Subcutaneous adipose tissue (tissue), 4 donors: ENCODE measurements around the gene IQCN. TPM values are rescaled to one million over a fixed set of nuclear protein-coding genes. Genes with fewer than 3 reads are reported as not detected.

Experiments
- total RNA-seq, 4 donors: library from RNA; depleted of rRNA; stranded (reverse); fragments of >200 nt; gene quantifications; one replicate each; pipeline ENCODE4 v1.1.0, GENCODE V29; 2016
- TF ChIP-seq, protein P1 (sequence below): fragments of 450-650 bp; IDR thresholded peaks from one replicate; pipeline ENCODE4 v1.5.1; 2016; ENCODE audit warnings: low read depth, mild to moderate bottlenecking, control low read depth, antibody characterized with exemption, moderate library complexity

Gene IQCN
- total RNA-seq, 4 donors from 2014 or later, result 1.3 to 7.9 (median 3.0) TPM

DNA sequence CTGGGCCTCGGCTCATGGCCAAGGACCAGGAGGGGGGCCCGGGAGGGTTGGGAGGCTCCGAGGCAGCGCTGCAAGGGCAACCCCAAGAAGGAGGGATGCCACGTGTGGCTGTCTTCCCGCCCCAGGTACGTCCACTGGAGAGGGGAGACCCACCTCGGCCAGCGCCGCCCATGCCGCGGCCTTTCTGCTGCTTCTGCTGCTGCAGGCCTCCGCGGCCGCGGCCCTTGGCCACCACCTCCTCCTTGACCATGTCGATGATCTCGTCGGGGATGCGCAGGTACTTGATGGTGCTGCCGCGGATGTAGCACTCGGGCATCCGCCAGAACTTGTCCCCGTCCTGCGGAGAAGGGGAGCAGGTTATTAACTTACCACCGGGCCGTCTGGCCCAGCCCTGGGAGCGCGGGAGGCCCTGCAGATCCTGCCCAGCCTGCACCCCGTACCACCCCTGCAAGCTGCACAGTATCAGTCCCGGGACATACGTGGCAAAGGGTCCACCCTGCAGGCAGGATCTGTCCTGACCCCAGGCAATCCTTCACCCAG lies 35.3 kb upstream of the IQCN start:
- TF ChIP-seq, protein P1, sequence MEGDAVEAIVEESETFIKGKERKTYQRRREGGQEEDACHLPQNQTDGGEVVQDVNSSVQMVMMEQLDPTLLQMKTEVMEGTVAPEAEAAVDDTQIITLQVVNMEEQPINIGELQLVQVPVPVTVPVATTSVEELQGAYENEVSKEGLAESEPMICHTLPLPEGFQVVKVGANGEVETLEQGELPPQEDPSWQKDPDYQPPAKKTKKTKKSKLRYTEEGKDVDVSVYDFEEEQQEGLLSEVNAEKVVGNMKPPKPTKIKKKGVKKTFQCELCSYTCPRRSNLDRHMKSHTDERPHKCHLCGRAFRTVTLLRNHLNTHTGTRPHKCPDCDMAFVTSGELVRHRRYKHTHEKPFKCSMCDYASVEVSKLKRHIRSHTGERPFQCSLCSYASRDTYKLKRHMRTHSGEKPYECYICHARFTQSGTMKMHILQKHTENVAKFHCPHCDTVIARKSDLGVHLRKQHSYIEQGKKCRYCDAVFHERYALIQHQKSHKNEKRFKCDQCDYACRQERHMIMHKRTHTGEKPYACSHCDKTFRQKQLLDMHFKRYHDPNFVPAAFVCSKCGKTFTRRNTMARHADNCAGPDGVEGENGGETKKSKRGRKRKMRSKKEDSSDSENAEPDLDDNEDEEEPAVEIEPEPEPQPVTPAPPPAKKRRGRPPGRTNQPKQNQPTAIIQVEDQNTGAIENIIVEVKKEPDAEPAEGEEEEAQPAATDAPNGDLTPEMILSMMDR, result no peak

DNA sequence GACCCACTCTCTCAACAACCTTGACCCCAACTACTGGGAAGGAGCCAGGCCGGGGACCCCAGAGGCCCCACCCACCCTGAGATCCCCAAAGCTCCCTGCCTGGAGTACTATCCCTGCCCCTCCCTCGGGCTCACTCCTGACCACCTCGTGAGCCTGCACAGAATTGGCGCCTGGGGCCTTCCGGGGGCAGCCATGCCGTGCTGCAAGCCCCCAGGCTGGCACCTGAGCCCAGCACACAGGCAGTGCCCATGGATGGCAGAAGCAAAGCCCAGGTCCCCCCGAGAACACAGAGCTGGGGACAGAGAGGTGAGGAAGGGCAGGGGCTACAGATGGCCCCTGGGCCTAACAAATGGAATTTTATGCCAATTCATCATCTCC lies 34.7 kb upstream of the IQCN start:
- TF ChIP-seq, protein P1, result no peak

DNA sequence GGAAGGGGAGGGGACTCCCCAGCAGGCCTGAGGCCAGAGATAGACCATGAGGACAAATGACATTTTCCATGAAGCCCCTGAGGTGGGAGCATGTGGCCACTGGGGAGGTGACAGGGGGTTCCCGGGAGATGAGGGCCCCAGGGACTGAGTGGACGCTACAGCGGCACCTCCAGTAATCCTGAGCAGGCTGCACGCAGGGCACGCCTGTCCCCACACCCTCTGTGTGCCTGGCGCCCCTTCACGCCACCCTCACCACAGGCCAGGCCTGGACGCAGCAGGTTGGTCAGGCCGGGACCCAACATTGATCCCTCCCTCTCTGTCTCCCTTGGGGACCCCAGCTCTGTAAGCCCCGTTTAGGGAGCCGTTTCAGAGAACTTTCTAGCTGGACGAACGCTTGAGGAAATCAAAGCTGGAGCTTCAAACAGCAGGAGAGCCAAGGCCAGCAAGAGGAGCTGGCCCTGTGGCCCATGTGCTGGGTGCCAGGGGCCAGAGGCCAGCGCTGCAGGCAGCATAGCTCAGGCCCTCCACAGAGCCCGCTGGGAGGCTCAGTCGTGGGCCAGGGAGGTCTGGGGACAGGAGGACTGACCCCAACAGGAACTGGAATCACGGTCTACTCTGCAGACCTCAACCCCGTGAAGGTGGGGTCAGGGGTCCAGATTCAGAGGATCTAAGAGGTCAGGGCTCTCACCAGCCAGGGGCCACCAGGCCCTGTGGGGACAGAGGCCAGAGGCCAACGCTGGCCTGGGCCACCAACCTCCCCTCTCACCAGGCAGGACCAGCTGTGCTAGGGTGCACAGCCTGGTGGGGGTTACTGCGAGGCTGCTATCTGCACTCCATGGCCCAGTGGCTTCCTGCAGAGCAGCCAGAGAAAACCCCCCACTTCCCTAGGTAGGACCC lies 34.0 kb upstream of the IQCN start:
- TF ChIP-seq, protein P1, result no peak

DNA sequence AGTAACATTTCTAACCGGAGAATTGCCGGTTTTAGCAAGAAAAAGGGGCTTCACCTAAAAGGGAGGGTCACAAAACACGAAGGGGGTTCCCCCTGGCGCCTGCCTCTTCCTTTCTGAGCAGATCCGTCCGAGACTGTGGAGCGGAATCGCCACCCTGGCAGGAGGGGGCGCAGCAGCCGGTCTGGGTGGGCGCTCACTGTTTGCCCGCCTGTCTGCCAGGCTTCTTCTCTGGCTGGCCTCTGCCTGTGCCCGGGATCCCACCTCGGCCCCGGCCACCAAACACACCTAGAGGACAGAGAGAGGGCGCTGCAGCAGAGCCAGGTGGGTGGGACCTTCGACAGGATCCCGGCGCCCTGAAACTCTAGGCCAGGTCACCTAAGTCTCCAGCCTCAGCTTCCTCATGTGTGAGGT lies 33.0 kb upstream of the IQCN start:
- TF ChIP-seq, protein P1, result no peak

DNA sequence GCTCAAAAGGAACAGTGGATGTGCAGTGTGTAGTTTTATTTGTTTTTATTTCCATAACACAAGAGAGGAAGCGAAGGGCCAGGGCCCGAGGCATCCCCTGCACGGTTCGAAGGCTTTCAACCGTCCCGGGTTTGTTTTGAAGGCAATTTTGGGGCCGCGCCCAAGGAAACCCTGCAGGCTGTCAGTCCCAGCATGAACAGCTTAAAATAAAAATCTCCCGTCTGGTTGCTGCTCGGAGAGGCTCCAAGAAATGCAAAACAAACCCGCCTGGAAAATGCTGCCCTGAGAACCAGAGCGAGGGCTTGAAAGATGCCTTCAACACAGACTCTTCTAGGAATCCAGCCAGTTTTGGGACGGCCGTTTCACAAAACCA lies 32.6 kb upstream of the IQCN start:
- TF ChIP-seq, protein P1, result no peak

DNA sequence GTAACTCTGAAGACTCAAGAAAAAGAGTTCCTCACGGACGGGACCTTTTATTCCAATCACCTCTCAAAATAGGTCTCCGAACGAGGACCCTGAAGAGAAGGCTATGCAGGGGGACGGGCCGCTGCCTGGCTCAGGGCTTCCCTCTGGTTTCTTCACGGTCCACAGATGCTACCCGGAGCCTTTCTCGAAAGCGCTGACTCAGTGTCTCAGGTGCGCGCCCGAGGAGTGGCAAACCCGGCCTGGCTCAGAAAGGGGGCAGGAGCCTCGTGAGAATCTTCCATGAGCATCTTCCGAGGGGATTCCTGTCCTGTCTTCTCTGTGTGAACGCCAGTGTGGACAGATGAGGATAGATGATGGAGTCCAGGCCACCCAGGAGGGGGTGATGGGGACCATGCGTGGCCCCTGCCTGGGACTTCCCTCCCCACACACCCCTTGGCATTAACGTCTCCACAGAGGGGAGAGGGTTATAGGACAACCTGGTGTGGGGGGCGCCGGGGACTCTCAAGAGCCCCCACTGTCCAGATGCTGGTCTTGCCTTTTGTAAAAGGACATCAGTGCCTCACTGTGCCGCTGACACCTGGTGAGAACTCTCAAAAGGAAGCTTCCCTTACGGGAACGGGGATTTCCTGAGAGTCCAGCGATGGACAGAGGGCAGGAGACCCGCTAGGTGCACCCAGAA lies 32.1 kb upstream of the IQCN start:
- TF ChIP-seq, protein P1, result no peak
